AG09319 (cell line): ENCODE results near the gene CDK11B.
A peak's percentile ranks its signal among the peaks of the same experiment; 100 is the strongest.
"Not testable (repeated sequence)": the region's sequence is repeated elsewhere in the genome, so short reads cannot be mapped to it uniquely, and the experiment has no call there.

Experiments used
- DNase-seq: peaks from one replicate; pipeline ENCODE4 v3.0.0-alpha.2; 2010; ENCODE audit warnings: low read depth; ENCODE audit errors: extremely low read depth
- TF ChIP-seq, protein P1 (sequence below): IDR thresholded peaks from 2 replicates; pipeline ENCODE4 v1.5.1; 2011; ENCODE audit warnings: low read depth, mild to moderate bottlenecking, inconsistent platforms, low read length, moderate library complexity

Gene CDK11B

DNA sequence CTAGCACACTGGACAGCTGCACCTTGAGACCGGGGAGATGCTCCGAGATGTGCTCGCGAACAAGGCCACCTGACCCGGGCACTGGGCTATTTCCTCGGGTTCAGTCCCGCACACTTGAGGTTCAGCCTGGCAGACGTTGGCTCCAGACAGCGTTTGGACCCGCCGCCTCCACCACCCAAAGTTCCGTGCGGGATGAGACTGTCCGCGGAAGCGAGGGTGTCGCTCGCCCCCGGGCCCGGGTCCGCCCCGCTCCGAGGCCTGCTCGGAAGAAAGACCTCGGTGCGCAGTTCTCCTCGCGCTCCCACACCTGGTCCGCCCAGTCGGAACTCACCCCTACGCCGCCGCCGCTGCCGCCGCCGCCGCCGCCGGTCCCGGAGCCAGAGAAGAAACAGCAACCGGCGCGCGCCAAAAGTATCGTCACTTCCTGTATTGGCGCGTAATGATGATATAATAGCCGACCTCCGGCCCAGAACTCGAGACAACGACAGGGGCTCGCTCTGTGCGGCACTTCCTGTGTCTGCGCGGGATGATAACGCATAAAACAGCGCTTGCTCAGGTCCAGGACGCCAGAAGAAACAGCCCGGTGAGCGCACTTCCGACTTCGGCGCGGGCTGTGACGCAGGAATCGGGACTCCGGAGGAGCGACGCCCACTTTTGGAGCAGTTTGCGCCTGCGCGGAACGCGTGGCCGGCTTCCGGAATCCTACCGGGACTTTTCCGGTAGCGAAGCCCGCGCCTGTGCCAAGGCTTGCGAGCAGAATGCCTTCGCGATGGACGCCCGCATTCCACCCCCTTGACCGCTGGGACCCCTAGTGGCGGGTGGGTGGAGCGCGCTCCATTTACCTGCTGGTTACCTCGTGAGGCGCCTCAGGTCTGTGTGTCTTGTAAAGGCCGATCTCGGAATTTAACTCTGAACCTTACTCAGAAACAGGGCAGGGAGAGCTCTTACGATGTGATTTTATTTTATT, at the start of gene CDK11B:
CDK11B (minus strand) TSS at position 422 of the 967 bp plus-strand sequence. CDS start 1,519 bp downstream, outside the sequence.
- DNase-seq, result peak; percentile 75

DNA sequence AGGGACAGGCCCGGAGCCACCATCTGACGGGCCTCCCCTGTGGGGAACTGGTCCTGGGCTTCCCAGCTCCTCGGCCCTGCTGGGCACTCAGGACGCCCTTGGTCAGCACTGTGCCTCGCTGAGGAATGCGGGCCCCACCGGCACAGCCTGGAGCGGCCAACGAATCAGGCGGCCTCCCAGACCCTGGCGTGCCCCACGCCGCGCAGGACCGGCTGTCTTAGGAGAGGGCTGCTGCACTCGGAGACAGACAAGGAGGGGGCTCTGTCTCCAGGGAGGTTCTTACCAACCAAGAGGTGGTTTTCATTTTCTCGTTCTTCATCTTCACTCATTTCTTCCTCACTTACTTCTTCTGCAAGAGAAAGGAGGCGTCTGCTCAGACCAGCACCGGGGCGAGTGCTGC, 49.1 kb upstream of the CDK11B start:
- not testable (repeated sequence) for DNase-seq

DNA sequence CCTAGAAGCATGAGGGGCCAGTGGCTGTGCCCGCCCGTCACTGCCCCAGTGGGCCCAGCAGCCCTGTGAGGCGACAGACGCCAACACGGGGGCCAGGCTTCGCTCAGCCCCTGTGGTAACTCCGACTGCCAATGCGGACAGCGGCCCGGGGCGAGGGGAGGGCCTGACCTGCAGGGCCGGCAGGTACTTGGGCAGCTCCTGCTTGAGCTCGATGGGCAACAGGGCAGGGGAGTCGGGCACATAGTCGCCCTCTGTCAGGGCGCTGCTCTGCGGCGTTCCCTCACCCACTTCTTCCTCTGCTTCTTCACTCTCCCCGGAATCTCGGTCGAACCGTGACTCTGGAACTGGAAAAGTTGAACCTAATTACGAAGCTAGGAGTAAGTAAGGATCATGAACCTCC, 48.4 kb upstream of the CDK11B start:
- not testable (repeated sequence) for DNase-seq

DNA sequence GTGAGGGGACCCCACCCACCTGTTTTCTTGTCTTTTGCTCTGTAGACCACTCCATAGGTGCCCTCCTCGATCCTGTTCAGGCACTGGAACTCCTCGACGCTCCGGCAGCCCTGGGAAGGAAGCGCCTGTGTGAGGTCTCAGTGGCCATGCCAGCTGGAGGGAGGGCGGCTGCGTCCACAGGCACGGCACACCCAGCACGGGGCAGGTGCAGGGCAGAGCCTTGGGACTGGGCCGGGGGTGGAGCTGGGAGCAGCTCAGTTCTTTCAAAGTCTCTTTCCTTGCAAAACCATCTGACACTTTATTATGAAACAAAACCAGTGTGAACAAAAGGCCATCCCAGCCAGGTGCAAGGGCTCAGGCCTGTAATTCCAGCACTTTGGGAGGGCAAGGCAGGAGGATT, 46.8 kb upstream of the CDK11B start:
- not testable (repeated sequence) for DNase-seq

DNA sequence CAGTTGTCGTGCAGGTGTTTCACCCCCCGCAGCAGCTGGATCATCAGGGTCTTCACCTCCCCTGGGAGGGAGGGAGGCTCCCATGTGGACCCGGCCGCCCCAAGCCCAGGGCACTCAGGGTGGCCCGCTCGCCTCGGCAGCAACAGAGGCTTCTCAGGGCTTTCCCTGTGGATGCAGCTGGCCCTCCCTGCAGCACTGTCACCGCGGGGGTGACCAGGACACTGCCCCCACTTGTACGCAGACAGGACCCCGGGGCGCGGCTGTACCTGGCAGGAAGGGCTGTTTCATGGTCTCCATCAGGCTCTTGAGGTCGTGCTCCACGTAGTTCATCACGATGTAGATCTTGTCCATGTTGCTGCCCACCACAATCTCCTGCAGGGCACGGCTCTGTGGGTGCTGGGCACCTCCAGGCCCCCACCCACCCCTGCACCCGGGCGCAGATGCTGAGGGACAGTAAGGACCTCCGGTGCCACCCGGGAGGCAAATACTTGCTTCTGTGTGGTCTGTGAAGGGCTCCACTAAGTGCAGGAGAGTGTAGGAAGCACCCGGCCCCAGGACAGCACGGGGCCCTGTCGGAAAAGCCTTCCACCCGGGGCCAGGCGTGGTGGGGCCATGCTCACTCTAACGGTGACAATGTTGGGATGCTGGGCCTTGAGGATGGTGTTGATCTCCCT, 45.6 kb upstream of the CDK11B start:
- not testable (repeated sequence) for DNase-seq

DNA sequence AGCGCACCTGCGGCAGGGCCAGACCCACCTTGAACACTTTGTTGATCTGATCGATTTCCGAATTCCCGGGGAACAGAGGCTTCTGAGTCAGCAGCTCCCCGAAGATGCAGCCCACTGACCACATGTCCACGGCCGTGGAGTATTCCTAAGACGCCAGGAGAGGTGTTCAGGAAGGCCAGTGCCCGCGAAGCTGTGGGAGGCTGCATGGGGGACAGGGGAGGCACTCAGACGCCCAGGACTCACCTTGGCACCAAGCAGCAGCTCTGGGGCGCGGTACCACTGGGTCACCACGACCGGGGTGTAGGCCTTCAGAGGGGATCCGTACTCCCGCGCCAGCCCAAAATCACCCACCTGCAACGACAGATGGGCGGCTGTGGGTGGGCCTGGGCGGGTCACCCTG, 45.0 kb upstream of the CDK11B start:
- TF ChIP-seq, protein P1, sequence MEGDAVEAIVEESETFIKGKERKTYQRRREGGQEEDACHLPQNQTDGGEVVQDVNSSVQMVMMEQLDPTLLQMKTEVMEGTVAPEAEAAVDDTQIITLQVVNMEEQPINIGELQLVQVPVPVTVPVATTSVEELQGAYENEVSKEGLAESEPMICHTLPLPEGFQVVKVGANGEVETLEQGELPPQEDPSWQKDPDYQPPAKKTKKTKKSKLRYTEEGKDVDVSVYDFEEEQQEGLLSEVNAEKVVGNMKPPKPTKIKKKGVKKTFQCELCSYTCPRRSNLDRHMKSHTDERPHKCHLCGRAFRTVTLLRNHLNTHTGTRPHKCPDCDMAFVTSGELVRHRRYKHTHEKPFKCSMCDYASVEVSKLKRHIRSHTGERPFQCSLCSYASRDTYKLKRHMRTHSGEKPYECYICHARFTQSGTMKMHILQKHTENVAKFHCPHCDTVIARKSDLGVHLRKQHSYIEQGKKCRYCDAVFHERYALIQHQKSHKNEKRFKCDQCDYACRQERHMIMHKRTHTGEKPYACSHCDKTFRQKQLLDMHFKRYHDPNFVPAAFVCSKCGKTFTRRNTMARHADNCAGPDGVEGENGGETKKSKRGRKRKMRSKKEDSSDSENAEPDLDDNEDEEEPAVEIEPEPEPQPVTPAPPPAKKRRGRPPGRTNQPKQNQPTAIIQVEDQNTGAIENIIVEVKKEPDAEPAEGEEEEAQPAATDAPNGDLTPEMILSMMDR, result no peak
- DNase-seq, result no peak

DNA sequence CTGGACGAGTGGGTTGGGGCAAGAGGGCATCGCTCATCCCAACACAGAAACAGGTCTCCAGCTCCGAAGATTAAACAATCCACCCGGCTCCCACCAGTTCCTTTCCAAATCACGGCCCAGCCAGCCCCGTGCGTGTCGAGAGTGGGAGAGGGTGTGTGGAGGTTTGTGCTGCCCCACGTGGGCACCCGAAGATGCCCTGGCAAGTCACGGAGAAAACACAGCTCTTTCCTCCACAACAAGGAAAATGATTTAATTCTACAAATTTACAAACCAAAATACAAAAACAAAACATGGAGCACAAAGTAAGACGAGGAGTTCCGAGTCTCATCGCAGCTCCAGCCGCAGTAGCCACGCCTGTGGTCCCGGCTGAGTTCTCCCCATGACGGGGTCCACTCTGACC, 43.7 kb upstream of the CDK11B start:
- not testable (repeated sequence) for DNase-seq

DNA sequence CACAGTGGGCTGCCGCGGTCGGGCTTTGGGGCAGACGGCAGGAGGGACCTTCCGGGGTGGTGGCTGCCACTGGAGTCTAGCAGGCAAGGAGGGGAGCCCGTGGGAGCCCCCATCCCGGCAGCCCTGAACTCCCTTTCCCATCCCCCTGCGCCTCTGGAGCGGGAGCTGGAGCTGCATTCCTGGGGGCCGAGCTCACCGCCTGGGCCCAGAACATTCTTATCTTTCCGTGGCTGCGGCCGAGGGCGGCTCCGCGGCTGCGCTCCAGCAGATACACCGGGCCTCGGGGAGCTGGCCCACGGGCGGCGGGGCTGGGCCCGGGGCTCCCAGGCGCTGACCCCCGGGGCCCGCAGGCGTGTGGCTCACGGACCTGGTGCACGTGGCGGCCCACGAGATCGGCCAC, 41.8 kb upstream of the CDK11B start:
- DNase-seq, result not testable (repeated sequence)

DNA sequence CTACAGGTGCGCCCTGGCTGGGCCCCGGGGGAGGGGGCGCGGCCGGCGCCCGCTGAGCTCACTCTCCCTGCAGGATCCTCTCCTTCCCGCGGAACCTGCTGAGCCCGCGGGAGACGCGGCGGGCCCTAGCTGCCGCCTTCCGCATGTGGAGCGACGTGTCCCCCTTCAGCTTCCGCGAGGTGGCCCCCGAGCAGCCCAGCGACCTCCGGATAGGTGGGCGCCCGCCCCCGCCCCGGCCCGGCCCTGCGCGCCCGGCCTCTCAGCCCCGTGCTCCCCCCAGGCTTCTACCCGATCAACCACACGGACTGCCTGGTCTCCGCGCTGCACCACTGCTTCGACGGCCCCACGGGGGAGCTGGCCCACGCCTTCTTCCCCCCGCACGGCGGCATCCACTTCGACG, 41.3 kb upstream of the CDK11B start:
- not testable (repeated sequence) for DNase-seq

DNA sequence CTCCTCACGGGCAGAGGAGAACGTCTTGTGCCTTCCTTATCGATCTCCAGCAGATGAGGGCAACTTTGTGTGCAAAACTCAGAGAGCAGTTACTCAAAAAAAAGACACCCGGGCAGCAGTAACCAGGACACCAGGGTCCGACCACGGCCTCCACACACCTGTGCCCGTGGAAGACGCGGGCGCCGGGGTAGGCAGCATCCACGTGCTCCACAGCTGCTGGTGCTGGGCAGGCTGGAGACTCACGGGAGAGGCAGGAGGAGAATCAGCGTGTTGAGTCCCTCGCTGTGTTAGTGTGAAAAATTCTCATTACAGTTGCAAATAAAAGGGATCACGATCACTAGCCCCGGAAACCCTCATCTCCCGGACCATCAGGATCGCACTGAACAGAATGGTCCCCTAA, 40.3 kb upstream of the CDK11B start:
- DNase-seq, result not testable (repeated sequence)

DNA sequence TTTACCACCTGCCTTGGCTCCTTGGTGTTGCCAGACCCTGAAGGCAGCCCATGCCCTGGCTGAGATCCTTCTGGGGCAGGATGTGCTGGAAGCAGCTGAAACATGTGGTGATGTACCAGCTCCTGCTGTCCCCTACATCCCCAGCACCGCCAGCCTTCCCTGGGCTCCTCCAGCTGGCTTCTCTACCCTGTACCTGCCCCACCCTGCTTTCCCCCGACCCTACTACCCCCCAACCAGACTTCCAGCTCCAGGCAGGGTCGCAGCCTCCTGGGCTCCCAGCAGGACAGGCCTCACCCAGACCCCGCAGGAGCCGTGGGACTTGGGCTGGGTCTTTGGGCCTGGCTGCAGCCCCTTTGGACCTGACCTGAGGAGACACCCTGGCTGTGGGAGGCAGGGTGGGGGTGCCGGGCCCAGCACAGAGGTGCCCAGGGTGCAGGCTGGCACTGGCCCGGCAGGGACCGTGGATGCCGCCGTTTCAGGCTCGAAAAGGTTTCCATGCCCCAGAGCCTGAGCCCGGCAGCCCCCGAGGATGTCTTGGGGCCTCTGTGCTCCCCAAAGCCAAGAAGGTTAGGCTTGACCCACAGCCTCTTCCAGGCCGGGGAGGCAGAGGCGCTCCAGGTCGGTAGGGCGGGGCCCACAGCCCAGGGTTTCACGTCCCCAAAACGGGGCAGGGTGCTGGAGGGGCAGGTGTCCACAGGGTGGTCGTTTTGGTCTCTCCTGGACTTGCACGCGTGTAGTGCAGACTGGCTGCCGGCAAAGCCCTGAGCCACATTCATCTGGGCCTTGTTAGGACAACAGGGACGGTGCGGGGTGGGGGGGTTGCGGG, 38.8 kb upstream of the CDK11B start:
- DNase-seq, result not testable (repeated sequence)

DNA sequence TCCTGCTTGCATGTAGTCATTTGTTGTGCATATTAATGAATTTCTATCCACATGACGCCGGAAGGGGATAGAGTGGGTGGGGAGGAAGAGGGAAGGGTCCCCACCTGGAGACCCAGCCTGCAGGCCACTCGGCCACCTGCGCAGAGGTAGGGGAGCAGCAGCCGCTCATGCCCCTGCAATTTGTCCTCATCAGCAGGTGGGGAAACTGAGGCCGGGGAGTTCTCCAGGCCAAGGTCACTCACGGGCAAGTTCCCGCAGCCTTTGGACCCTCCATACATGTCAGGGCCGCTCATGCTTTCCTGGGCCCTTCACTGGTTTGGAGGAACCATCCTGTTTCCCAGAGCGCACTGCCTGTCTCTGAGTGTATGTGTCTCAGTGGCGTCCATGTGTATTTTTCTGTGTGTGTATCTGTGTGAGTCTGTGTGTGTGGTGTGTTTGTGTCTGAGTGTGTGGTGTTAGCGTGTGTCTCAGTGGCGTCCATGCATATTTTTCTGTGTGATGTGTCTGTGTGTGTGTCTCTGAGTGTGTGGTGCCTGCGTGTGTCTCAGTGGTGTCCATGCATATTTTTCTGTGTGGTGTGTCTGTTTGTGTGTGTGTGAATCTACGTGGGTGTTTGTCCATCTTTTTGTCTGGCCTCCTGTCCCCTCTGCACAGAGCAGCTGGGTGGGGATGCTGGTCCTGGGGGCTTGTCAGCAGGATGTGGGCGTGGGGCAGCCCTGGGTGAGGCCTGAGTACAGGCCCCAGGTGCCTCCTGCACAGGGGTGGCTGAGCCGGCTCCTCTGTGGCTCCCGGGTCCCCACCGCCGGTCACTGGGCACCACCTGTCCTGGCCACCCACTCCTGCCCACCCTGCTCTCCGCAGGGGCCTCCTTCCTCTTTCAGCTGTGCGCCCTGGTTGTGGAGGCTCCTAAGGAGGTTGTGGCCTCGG, 37.9 kb upstream of the CDK11B start:
- not testable (repeated sequence) for DNase-seq

DNA sequence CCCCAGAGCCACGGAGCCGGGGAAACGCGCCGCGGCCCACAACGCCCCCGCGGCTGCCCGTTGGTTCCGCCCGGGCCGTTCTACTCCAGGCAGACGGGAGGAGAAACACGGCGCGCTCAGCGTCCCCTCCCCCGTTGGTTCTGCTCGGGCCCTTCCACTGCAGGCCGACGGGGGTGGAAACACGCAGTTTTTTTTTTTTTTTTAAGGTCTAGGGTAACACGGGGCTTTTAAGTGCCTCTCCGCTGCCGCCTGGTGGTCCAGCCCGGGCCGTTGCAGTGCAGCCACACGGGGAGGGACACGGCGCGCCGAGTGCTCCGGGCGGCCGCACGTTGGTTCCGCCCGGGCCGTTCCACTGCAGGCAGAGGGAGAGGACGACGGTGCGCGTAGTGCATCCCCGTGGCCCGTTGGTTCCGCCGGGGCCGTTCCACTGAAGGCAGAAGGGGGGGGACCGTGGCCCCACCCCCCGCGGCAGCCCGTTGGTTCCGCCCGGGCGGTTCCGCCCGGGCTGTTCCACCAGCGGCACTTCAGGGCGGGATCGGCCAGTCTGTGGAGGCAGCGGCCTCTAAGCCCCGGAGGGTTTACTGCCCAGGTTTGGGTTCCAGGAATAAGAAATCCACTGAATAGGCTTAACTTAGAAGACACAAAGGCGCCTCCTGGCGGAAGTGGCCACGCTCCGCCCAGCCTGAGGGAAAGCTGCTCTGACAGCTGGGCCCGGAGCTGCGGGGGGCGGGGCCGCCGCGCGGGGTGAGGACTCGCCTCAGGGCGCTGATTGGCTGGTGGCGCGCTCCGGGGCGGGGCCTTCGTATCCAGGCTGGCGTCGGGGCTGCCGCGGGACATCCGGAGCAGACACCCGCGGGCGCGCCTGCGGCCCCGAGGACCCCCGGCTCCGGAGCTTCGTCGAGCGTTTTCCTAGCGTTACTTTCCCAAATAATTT, 34.2 kb upstream of the CDK11B start, which contains the start of gene SLC35E2B:
SLC35E2B (minus strand) TSS at position 82 of the 934 bp plus-strand sequence. CDS start 16,096 bp downstream, outside the sequence.
- DNase-seq, result peak; percentile 71

DNA sequence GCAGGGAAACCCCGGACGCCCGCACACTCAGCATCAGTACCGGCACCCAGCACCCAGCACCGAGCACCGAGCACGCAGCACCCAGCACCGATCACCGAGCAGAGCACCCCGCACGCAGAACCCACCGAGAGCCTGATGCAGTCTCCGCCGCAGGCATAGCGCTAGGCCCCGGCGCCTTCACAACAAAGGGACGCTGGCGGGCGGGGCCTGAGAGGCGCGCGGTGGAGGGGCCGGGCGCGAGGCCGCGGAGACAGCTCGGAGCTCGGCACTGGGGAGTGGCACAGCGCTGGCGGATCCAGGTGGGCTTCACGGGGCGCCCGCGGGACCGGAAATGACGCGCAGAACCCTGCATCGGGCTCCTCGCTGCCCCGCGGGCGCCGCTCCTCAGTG, 33.5 kb upstream of the CDK11B start:
- peak; percentile 3 for DNase-seq

DNA sequence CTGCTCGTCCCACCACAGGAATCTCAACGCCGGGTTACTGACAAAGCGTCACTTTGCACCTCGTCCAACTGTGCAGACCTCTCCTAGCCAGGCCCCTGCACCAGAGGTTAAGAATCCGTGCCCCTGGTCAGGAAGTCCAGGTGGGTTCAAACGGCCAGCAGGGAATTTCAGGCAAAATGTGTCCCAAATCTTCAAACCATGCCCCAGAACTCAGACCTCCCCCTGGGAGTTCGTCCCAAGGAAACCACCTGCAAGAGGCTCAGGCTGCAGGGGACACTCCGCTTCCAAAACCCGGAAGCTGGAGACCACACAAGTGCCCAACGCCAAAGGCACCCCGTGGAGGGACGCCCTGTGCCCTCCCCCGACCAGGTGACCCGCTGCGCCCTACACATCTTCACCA, 32.6 kb upstream of the CDK11B start:
- not testable (repeated sequence) for DNase-seq

DNA sequence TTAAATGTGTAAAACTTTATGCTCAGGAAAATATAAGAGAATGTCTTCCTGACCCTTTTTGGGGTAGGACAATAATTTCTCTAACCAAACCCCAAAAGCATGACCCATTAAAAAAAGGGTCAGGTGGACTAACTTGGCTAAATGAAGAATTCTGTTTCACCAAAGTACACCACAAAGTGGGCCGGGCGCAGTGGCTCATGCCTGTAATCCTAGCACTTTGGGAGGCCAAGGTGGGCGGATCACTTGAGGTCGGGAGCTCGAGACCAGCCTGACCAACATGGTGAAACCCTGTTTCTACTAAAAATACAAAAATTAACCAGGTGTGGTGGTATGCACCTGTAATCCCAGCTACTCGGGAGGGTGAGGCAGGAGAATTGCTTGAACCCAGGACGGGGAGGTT, 30.7 kb upstream of the CDK11B start:
- DNase-seq, result not testable (repeated sequence)
